Measurements from ENCODE around the gene PLD2.
"Not testable (repeated sequence)": the region's sequence is repeated elsewhere in the genome, so short reads cannot be mapped to it uniquely, and the experiment has no call there.

Gene PLD2

GRCh38 chr17:4858068-4858881 lies 51.3 kb downstream of the PLD2 start:
- DNase-seq: peak; percentile 32 to 56 (median 40)

DNA sequence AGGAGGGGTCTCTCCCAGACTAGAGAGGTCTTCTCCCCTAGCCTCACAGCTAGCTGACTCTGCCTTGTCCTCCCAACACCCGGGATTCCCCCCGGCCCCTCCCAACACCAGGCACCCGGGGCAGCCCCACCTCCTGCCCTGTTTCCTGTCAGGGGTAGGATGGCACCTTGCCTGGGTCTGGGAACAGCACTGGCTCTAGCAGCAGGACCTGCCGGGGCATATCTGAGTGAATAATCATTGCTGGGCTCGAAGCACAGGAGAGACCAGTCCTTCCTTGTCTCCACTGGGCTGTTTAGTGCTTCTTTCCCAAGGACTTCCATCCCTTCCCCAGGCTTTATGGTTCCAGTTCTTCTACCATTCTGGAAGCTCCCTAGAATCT lies 51.9 kb downstream of the PLD2 start:
- no peak for DNase-seq

- DNase-seq: no peak
Measured at GRCh38 chr17:4859816-4860625, 53.1 kb downstream of the PLD2 start.

GRCh38 chr17:4860651-4861050 lies 53.7 kb downstream of the PLD2 start:
- DNase-seq: no peak

DNA sequence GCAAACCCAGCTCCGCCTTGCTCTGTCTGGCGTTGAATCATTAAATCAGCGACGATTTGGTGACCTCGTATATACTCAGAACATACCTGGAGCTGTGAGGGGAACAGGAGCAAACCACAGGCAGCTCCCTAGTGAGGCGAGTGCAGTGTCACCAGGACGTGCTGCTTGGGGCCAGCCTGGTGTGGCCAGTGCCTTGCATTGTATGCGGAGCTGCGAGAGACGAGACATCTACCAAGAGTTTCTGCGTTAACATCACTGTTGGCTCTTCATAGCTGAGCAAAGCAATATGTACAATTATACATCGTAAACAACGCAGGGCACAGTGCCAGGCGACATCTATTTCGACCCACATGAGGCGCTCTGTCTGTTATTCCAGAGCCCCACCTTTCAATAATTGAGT lies 54.1 kb downstream of the PLD2 start:
- no peak for DNase-seq

DNA sequence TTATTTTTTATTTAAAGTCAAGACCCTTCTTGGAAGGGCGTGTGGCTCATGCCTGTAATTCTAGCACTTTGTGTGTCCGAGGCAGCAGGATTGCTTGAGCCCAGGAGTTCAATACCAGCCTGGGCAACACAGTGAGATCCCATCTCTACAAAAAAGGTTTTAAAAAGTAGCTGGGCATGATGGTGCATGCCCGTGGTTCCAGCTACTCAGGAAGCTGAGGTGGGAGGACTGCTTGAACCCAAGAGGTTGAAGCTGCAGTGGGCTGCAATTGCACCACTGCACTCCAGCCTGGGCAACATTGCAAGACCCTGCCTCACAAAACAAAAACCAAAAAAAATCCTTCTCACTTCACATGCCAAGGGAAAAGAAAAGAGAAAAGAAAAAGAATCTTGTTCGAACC lies 55.8 kb downstream of the PLD2 start:
- no peak for DNase-seq

DNA sequence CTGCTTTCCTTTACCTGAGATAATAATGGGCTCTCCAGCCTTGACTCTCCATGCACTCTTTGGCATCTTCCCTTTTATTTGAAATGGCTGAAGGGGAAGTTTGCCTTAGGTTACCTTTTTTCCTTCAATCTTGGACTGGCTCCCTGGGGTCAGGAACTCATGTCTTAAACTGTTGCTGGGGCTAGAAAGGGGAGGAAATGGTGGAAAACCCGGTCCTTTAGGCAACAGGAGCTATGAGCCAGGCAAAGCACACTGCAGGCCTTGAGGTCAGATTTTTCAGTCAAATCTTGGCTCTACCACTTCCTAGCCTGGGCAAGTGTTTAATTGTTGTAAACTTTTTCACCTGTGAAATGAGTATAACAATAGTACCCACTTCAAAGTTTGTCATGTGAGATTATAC lies 56.4 kb downstream of the PLD2 start:
- no peak for DNase-seq

DNA sequence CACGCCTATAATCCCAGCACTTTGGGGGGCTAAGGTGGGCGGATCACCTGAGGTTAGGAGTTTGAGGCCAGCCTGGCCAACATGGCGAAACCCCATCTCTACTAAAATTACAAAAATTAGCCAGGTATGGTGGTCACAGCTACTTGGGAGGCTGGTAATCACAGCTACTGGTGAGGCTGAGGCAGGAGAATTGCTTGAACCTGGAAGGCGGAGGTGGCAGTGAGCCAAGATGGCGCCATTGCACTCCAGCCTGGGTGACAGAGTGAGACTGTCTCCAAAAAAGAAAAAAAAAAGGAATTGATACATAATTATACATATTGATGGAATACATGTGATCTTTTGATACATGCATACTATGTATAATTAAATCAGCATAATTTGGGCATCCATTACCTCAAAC lies 60.6 kb downstream of the PLD2 start:
- not testable (repeated sequence) for DNase-seq

GRCh38 chr17:4869058-4869998 lies 62.4 kb downstream of the PLD2 start:
- DNase-seq: peak in 3 of 4 experiments; percentile 30 to 70 (median 67)

GRCh38 chr17:4870855-4871254 lies 63.9 kb downstream of the PLD2 start:
- DNase-seq: peak; percentile 20 to 76 (median 42)

GRCh38 chr17:4872786-4873185 lies 65.8 kb downstream of the PLD2 start:
- DNase-seq: peak; percentile 75 to 89 (median 85)

Data from suppressor macrophage (primary cell).